K562 treated with DMSO at 1 percent for 4 hours (cell line): Measurements from ENCODE around the gene CA10. TPM values are rescaled to one million over a fixed set of nuclear protein-coding genes. Genes with fewer than 3 reads are reported as not detected.

Experiments used
- total RNA-seq: library from RNA; unstranded; fragments of 300-600 nt; gene quantifications from 2 replicates; pipeline ENCODE4 v1.2.3, GENCODE V29; 2022; ENCODE audit not compliant: insufficient read depth

CA10 gene
- not detected in 2 replicates for total RNA-seq

GRCh38 chr17:52158450-52159042, at the start of gene CA10:
Gene CA10, minus strand, starts transcription at chr17:52158714.

